ENCODE measurements around the gene COX19.
"Not testable (repeated sequence)": the region's sequence is repeated elsewhere in the genome, so short reads cannot be mapped to it uniquely, and the experiment has no call there.

Gene COX19

GRCh38 chr7:1011297-1012003 lies 36.1 kb upstream of the COX19 start:
- no peak for DNase-seq (ENCODE audit: low read depth in 2 of 2, low spot score in 1 of 2)

GRCh38 chr7:1010226-1010625 lies 34.9 kb upstream of the COX19 start:
- DNase-seq (ENCODE audit: low read depth in 2 of 2, low spot score in 1 of 2) = no peak

- DNase-seq (ENCODE audit: low read depth in 2 of 2, low spot score in 1 of 2) = no peak
Observed at GRCh38 chr7:1009747-1010146, 34.4 kb upstream of the COX19 start.

- DNase-seq (ENCODE audit: low read depth in 2 of 2, low spot score in 1 of 2) = no peak
Observed at GRCh38 chr7:1008733-1009363, 33.5 kb upstream of the COX19 start.

GRCh38 chr7:1007901-1008300 lies 32.6 kb upstream of the COX19 start:
- no peak for DNase-seq (ENCODE audit: low read depth in 2 of 2, low spot score in 1 of 2)

- no peak for DNase-seq (ENCODE audit: low read depth in 2 of 2, low spot score in 1 of 2)
Observed at GRCh38 chr7:1005303-1005702, 30.0 kb upstream of the COX19 start.

- DNase-seq (ENCODE audit: low read depth in 2 of 2, low spot score in 1 of 2) = no peak
Observed at GRCh38 chr7:1004018-1004852, 28.9 kb upstream of the COX19 start.

- not testable (repeated sequence) for DNase-seq (ENCODE audit: low read depth in 2 of 2, low spot score in 1 of 2)
Observed at GRCh38 chr7:1002445-1002844, 27.1 kb upstream of the COX19 start.

- not testable (repeated sequence) for DNase-seq (ENCODE audit: low read depth in 2 of 2, low spot score in 1 of 2)
Observed at GRCh38 chr7:1002026-1002425, 26.7 kb upstream of the COX19 start.

GRCh38 chr7:1001069-1001770 lies 25.9 kb upstream of the COX19 start:
- DNase-seq (ENCODE audit: low read depth in 2 of 2, low spot score in 1 of 2) = not testable (repeated sequence)

GRCh38 chr7:999941-1000935 lies 24.9 kb upstream of the COX19 start:
- no peak for DNase-seq (ENCODE audit: low read depth in 2 of 2, low spot score in 1 of 2)

- DNase-seq (ENCODE audit: low read depth in 2 of 2, low spot score in 1 of 2) = no peak
Observed at GRCh38 chr7:999149-999879, 24.0 kb upstream of the COX19 start.

- no peak for DNase-seq (ENCODE audit: low read depth in 2 of 2, low spot score in 1 of 2)
Observed at GRCh38 chr7:997404-998395, 22.4 kb upstream of the COX19 start.

GRCh38 chr7:996079-996872 lies 20.9 kb upstream of the COX19 start:
- no peak for DNase-seq (ENCODE audit: low read depth in 2 of 2, low spot score in 1 of 2)

- no peak for DNase-seq (ENCODE audit: low read depth in 2 of 2, low spot score in 1 of 2)
Observed at GRCh38 chr7:995571-995970, 20.2 kb upstream of the COX19 start.

- no peak for DNase-seq (ENCODE audit: low read depth in 2 of 2, low spot score in 1 of 2)
Observed at GRCh38 chr7:994592-995308, 19.4 kb upstream of the COX19 start.

Data from stimulated activated CD8-positive, alpha-beta memory T cell treated with anti-CD3 and anti-CD28 coated beads, Interleukin-4, amount 100 ng/mL, for 4 hours (primary cell).